ENCODE data around the gene TAF6. TPM values are rescaled to one million over a fixed set of nuclear protein-coding genes. Genes with fewer than 3 reads are reported as not detected.

TAF6 gene
- total and polyA plus RNA-seq, 8 donors = 43.5 to 69.2 (median 57.5) TPM

- Histone ChIP-seq H3K4me1 (peaks cover 20 to 22% of the 10 kb centered on the region in 2 donors), H3K9me3 (no peaks in the 10 kb centered on the region), H3K27me3 (no peaks in the 10 kb centered on the region), H3K27ac (no peak overlapping the region), H3K36me3 (peaks cover 0 to 65% of the 10 kb centered on the region in 2 donors), H3K4me3 (peak overlapping the region in 1 of 2 donors; percentile 90)
- TF ChIP-seq, protein P1, sequence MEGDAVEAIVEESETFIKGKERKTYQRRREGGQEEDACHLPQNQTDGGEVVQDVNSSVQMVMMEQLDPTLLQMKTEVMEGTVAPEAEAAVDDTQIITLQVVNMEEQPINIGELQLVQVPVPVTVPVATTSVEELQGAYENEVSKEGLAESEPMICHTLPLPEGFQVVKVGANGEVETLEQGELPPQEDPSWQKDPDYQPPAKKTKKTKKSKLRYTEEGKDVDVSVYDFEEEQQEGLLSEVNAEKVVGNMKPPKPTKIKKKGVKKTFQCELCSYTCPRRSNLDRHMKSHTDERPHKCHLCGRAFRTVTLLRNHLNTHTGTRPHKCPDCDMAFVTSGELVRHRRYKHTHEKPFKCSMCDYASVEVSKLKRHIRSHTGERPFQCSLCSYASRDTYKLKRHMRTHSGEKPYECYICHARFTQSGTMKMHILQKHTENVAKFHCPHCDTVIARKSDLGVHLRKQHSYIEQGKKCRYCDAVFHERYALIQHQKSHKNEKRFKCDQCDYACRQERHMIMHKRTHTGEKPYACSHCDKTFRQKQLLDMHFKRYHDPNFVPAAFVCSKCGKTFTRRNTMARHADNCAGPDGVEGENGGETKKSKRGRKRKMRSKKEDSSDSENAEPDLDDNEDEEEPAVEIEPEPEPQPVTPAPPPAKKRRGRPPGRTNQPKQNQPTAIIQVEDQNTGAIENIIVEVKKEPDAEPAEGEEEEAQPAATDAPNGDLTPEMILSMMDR (IDR thresholded peaks at IDR 0.05) = no peak
- ATAC-seq = no peak
- no peak for DNase-seq
- intact Hi-C loops (cut with DNase I) = no loop called here
These were observed 16.0 kb downstream of the TAF6 start for GRCh38 chr7:100102950-100103840.

GRCh38 chr7:100101016-100101862, 17.9 kb downstream of the TAF6 start, which contains the start of the genes AP4M1 and MCM7:
Gene AP4M1 (plus strand): TSS chr7:100101643. CDS start chr7:100101715, 72 bp downstream.
Gene MCM7 (minus strand): TSS chr7:100101397. CDS start chr7:100101294, 103 bp downstream.
- ATAC-seq (peak; percentile 94), DNase-seq (peak; percentile 96 to 100 (median 98))
- TF ChIP-seq, protein P1 (IDR thresholded peaks at IDR 0.05) = peak in 1 of 2 donors; percentile 13
- Histone ChIP-seq H3K27ac (peak within 1 kb of the TSS; percentile 93 to 97), H3K36me3 (peaks cover 0 to 65% of the 10 kb centered on the region in 2 donors), H3K9me3 (no peaks in the 10 kb centered on the region), H3K4me3 (peak within 1 kb of the TSS; percentile 90 to 95), H3K4me1 (peaks cover 20 to 28% of the 10 kb centered on the region in 2 donors), H3K27me3 (no peaks in the 10 kb centered on the region)
- intact Hi-C loops (cut with DNase I) = no loop called here

DNA sequence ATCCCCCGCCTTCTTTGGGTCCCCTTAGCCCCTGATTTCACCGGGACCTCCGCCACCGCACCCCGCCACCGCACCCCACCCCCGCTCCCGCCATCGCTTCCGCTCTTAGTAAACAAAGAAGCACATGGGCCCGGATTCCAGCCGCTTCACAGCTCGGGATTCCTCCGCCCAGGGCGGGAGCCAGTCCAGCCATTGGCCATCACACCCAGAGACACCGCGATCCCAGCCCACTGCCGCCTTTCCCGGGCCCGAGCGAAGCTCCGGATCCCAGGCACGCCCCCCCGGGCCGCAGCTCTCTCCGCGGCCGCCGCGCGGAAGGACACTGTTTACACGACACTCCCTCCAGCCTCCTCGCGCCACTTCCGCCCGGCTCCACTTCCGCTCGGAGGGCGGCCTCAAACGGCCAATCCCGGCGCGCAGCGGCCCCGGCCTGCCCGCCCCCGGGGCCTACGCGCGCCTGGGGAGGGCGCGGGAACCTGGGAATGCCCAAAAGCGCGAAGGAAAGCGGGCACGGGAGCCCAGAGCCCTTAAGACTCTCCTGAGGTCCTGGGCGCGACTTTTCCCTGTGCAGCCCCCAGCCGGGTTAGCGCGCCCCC, 18.6 kb downstream of the TAF6 start:
- TF ChIP-seq, protein P1 (IDR thresholded peaks at IDR 0.05) = no peak
- intact Hi-C loops (cut with DNase I) = no loop called here
- Histone ChIP-seq H3K27me3 (no peaks in the 10 kb centered on the region), H3K9me3 (no peaks in the 10 kb centered on the region), H3K4me1 (peaks cover 20 to 28% of the 10 kb centered on the region in 2 donors), H3K4me3 (peak overlapping the region; percentile 90 to 95), H3K27ac (peak overlapping the region; percentile 93 to 97), H3K36me3 (peaks cover 4 to 65% of the 10 kb centered on the region in 2 donors)
- ATAC-seq (peak; percentile 94), DNase-seq (peak; percentile 93 to 97 (median 96))

- intact Hi-C loops (cut with DNase I) = no loop called here
- peaks cover 11 to 65% of the 10 kb centered on the region in 2 donors for H3K36me3 ChIP-seq
- TF ChIP-seq, protein P1 (IDR thresholded peaks at IDR 0.05) = no peak
These were observed 19.7 kb downstream of the TAF6 start for GRCh38 chr7:100099452-100099851.

More at GRCh38 chr7:100099452-100099851, 19.7 kb downstream of the TAF6 start:
- peak overlapping the region; percentile 90 to 95 for H3K4me3 ChIP-seq
- H3K9me3 ChIP-seq = no peaks in the 10 kb centered on the region
- no peak for ATAC-seq
- no peak for DNase-seq
- peaks cover 20 to 28% of the 10 kb centered on the region in 2 donors for H3K4me1 ChIP-seq
- H3K27ac ChIP-seq = no peak overlapping the region
- H3K27me3 ChIP-seq = no peaks in the 10 kb centered on the region
